ENCODE data around the gene PPIL4.

DNA sequence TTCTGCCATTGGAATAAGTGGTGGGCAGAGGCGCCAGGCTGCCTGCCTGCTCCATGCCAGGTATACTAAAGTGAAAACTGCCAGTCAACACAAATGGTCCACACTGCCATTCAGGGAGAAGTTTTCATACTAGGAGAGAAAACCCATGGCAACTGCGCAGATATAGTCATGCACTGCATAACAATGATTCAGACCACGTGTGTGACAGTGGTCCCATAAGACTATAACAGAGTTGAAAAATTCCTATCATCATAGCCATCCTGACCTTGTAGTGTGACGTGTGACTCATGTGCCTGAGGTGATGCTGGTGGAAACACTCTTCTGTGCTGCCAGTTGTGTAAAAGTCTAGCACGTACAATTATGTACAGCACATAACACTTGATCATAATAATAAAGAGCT, 86.1 kb downstream of the PPIL4 start:
- TF ChIP-seq, protein P1, sequence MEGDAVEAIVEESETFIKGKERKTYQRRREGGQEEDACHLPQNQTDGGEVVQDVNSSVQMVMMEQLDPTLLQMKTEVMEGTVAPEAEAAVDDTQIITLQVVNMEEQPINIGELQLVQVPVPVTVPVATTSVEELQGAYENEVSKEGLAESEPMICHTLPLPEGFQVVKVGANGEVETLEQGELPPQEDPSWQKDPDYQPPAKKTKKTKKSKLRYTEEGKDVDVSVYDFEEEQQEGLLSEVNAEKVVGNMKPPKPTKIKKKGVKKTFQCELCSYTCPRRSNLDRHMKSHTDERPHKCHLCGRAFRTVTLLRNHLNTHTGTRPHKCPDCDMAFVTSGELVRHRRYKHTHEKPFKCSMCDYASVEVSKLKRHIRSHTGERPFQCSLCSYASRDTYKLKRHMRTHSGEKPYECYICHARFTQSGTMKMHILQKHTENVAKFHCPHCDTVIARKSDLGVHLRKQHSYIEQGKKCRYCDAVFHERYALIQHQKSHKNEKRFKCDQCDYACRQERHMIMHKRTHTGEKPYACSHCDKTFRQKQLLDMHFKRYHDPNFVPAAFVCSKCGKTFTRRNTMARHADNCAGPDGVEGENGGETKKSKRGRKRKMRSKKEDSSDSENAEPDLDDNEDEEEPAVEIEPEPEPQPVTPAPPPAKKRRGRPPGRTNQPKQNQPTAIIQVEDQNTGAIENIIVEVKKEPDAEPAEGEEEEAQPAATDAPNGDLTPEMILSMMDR (IDR thresholded peaks at IDR 0.05), result no peak
- TF ChIP-seq POLR2A (IDR thresholded peaks at IDR 0.05), result no peak

Data from testis (tissue), 2 donors.